Activated CD8-positive, alpha-beta T cell treated with anti-CD3 and anti-CD28 coated beads for 36 hours (primary cell): Measurements from ENCODE around the gene ATP8B4. TPM values are rescaled to one million over a fixed set of nuclear protein-coding genes. Genes with fewer than 3 reads are reported as not detected.

ENCODE experiments used
- ATAC-seq: fragments of 200-7000 bp; cut with Tn5 transposase; one replicate; pipeline ENCODE4 v1.10.0; 2021; ENCODE audit warnings: mild to moderate bottlenecking, moderate library complexity
- CTCF ChIA-PET: fragments of 350-600 bp; sonication (Branson Sonifier 250); formaldehyde crosslinking; loops from one replicate; lab custom pipeline; 2021; ENCODE audit warnings: antibody characterized with exemption; lab: Charles Lee
- POLR2A ChIA-PET: fragments of 350-600 bp; sonication (Branson Sonifier 250); formaldehyde crosslinking; loops from one replicate; lab custom pipeline; 2021; ENCODE audit warnings: antibody characterized with exemption; lab: Charles Lee
- DNase-seq: peaks from one replicate; pipeline ENCODE4 v3.0.0-alpha.2; 2020
- H3K27ac Mint-ChIP-seq: one replicate; pipeline ENCODE4 v1.8.0; 2021; ENCODE audit warnings: mild to moderate bottlenecking, mixed read lengths
- H3K27me3 Mint-ChIP-seq: one replicate; pipeline ENCODE4 v1.8.0; 2021; ENCODE audit warnings: mixed read lengths
- H3K36me3 Mint-ChIP-seq: one replicate; pipeline ENCODE4 v1.8.0; 2021; ENCODE audit warnings: low read depth, mixed read lengths
- H3K4me1 Mint-ChIP-seq: one replicate; pipeline ENCODE4 v1.8.0; 2021; ENCODE audit warnings: low read depth, mixed read lengths
- H3K4me3 Mint-ChIP-seq: one replicate; pipeline ENCODE4 v1.8.0; 2021; ENCODE audit warnings: mild to moderate bottlenecking, moderate library complexity, mixed read lengths
- H3K9me3 Mint-ChIP-seq: one replicate; pipeline ENCODE4 v1.8.0; 2021; ENCODE audit warnings: mixed read lengths
- intact Hi-C: fragments of 100-400 bp; cut with micrococcal nuclease; formaldehyde crosslinking; loops from one replicate; pipeline ENCODE4 v1.10.0; 2022
- total RNA-seq, 2 experiments: library from RNA; stranded (reverse); gene quantifications; one replicate each; pipeline ENCODE4 v1.2.3, GENCODE V29; 2021
- TF ChIP-seq, protein P1 (sequence below): fragments of 200-600 bp; IDR thresholded peaks from one replicate; pipeline ENCODE4 v1.8.0; 2022; ENCODE audit warnings: antibody characterized with exemption, mild to moderate bottlenecking

Gene ATP8B4
- total RNA-seq, 2 experiments from 2014 or later = 4.6 to 5.8 TPM

DNA sequence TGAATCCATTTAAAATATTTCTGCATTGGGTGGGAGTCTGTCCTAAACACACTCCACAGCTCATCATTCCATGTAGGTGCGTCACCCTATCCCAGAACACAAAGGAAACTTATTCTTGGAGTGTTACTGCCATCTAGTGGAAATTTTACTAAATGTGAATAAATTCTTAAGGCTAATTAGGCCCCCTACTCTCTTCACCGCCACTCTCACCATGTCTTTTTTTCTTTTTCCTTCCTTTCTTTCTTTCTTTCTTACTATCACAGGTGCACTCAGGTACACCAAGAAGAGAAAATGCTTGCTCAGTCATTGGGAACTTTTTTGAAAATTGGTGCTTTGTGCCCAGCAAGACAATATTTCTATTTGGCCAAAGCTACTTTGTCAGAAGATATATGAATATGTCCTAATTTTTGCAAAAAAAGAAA, 26.4 kb upstream of the ATP8B4 start:
- Mint-ChIP-seq H3K4me3 (no peak overlapping the region), H3K27ac (no peak overlapping the region), H3K27me3 (no peaks in the 10 kb centered on the region), H3K9me3 (no peaks in the 10 kb centered on the region), H3K4me1 (peaks cover 13% of the 10 kb centered on the region), H3K36me3 (no peaks in the 10 kb centered on the region)
- peak; percentile 64 for ATAC-seq
- intact Hi-C loops = no loop called here
- POLR2A ChIA-PET = no interaction called here
- TF ChIP-seq, protein P1, sequence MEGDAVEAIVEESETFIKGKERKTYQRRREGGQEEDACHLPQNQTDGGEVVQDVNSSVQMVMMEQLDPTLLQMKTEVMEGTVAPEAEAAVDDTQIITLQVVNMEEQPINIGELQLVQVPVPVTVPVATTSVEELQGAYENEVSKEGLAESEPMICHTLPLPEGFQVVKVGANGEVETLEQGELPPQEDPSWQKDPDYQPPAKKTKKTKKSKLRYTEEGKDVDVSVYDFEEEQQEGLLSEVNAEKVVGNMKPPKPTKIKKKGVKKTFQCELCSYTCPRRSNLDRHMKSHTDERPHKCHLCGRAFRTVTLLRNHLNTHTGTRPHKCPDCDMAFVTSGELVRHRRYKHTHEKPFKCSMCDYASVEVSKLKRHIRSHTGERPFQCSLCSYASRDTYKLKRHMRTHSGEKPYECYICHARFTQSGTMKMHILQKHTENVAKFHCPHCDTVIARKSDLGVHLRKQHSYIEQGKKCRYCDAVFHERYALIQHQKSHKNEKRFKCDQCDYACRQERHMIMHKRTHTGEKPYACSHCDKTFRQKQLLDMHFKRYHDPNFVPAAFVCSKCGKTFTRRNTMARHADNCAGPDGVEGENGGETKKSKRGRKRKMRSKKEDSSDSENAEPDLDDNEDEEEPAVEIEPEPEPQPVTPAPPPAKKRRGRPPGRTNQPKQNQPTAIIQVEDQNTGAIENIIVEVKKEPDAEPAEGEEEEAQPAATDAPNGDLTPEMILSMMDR = peak; percentile 88
- CTCF ChIA-PET = interaction anchor here (0.6 to 2.1 kb wide), 18 partner anchors 9 to 1286 kb away, joined by 3 to 9 read pairs (median 4); no protein-coding TSS in a partner anchor
- DNase-seq = no peak

DNA sequence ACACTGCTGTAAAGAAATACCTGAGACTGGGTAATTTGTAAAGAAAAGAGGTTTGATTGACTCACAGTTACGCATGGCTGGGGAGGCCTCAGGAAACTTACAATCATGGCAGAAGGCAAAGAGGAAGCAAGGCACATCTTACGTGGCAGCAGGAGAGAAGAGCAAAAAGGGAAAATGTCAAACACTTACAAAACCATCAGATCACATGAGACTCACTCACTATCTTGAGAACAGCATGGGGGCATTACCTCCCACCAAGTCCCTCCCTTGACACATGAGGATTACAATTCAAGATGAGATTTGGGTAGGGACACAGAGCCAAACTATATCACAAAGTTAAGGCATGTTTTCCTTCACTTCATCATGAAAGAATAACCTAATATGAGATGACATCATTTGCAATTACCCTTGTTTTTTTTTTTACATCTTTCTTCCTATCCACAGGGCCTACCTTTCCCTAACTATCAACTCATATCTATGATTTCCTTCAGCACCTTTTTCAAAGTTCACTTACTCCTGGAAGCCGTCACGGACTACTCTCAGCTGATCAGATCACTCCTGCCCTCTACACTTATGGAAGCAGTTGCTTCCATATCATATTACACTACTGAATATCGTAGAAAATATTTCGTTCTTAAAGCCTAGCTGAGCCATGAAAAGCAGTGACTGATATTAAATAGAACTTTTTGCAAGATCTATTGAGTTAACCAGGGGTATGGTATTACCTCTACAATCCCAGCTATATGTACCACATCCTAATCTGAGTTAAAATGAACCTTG, 25.5 kb upstream of the ATP8B4 start:
- no peak for DNase-seq
- Mint-ChIP-seq H3K27me3 (no peaks in the 10 kb centered on the region), H3K9me3 (no peaks in the 10 kb centered on the region), H3K36me3 (no peaks in the 10 kb centered on the region), H3K4me3 (no peak overlapping the region), H3K4me1 (peaks cover 8% of the 10 kb centered on the region), H3K27ac (peak overlapping the region; percentile 31)
- TF ChIP-seq, protein P1 = no peak
- peak; percentile 27 for ATAC-seq
- ChIA-PET POLR2A (interaction anchor here (0.7 kb wide), 1 partner anchor 81 kb away, joined by 3 read pairs; no protein-coding TSS in a partner anchor), CTCF (interaction anchor here (0.6 to 2.1 kb wide), 13 partner anchors 10 to 1285 kb away, joined by 3 to 9 read pairs (median 4); no protein-coding TSS in a partner anchor)
- intact Hi-C loops = no loop called here

DNA sequence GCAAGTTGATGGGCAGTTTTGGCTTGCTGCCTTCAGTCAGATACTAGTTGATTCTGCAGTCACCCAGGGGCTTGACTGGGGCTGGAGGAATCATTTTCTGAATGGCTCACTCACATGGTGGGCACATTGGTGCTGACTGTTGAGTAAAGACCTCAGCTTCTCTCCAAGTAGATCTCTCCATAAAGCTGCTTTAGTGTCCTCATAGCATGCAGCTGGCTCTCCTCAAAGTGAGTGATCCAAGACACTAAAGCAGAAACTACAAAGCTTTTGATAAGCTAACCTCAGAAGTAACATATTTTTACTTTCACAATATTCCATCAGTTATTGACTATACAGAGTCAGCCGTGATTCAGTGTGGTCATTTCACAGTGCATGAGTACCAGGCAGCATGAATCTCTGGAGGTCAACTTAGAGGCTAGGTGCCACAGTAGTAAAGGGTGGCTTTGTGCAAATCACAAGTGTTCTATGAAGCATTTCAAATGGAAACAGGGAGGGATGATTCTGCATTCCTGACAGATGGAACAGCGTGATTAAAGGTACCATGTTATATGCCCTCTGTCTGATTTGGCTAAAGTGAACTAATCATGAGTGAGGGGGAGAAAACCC, 24.3 kb upstream of the ATP8B4 start:
- CTCF ChIA-PET = interaction anchor here (0.6 to 0.9 kb wide), 2 partner anchors 173 to 316 kb away, joined by 3 read pairs; no protein-coding TSS in a partner anchor

DNA sequence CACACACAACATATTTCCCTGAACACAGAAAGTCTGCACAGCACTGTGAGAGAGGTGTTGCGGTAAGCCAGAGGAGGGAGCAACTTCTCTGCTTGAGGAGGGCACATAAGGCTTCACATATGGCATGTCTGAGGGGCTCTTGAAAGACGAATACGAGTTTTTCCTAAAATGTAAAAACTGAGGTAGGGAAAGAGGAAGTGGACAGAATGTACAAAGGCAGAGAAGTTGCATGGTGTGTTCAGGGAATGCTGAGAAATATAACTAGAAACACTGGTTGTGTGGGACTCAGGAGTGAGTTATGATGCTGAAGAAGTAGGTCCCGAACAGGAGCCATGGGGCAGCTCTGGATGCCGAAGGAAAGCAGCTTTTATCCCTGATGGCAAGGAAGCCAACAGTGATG, 22.8 kb upstream of the ATP8B4 start:
- H3K27me3 Mint-ChIP-seq = no peaks in the 10 kb centered on the region
- POLR2A ChIA-PET = no interaction called here
- CTCF ChIA-PET = no interaction called here
- intact Hi-C loops = no loop called here
- H3K4me1 Mint-ChIP-seq = peaks cover 24% of the 10 kb centered on the region
- no peak overlapping the region for H3K4me3 Mint-ChIP-seq
- H3K27ac Mint-ChIP-seq = no peak overlapping the region
- ATAC-seq (no peak), DNase-seq (no peak)
- peaks cover 3% of the 10 kb centered on the region for H3K9me3 Mint-ChIP-seq
- peaks cover 2% of the 10 kb centered on the region for H3K36me3 Mint-ChIP-seq
- TF ChIP-seq, protein P1 = no peak

More for the DNA sequence above, 24.3 kb upstream of the ATP8B4 start:
- Mint-ChIP-seq H3K4me3 (no peak overlapping the region), H3K27ac (no peak overlapping the region), H3K27me3 (no peaks in the 10 kb centered on the region), H3K9me3 (no peaks in the 10 kb centered on the region), H3K4me1 (peaks cover 9% of the 10 kb centered on the region), H3K36me3 (no peaks in the 10 kb centered on the region)
- TF ChIP-seq, protein P1 = no peak
- DNase-seq (no peak), ATAC-seq (no peak)
- POLR2A ChIA-PET = no interaction called here
- intact Hi-C loops = no loop called here

DNA sequence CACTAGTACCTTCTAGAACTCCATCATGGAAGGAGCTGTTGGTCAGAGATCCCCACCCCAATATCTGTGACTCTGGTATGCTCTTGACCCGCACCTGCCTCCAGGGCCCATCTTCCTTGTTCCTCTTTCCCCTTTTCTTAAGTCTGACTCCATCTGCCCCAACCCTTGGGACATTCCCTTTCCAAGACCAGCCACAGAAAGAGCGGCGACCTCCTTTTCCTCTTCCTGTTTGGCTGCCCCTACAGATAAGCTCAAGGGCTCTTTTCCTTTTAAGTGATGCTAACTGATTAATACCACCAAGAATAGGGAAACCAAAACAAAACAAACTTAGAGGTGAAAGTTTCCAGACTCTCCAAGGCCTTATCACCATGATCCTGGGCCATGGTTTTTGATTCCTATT, 21.9 kb upstream of the ATP8B4 start:
- CTCF ChIA-PET = no interaction called here
- H3K27me3 Mint-ChIP-seq = no peaks in the 10 kb centered on the region
- TF ChIP-seq, protein P1 = no peak
- POLR2A ChIA-PET = no interaction called here
- no peak overlapping the region for H3K27ac Mint-ChIP-seq
- H3K4me3 Mint-ChIP-seq = no peak overlapping the region
- no peak for ATAC-seq
- no peak for DNase-seq
- H3K4me1 Mint-ChIP-seq = peaks cover 31% of the 10 kb centered on the region
- intact Hi-C loops = no loop called here
- peaks cover 7% of the 10 kb centered on the region for H3K36me3 Mint-ChIP-seq
- H3K9me3 Mint-ChIP-seq = peaks cover 3% of the 10 kb centered on the region
